CD4-positive, alpha-beta T cell treated with Interleukin-21 for 1 hour (primary cell): ENCODE results near the gene CELF4.

Experiments
- DNase-seq: peaks from one replicate; pipeline ENCODE4 v3.0.0-alpha.2; 2020

The CELF4 gene

DNA sequence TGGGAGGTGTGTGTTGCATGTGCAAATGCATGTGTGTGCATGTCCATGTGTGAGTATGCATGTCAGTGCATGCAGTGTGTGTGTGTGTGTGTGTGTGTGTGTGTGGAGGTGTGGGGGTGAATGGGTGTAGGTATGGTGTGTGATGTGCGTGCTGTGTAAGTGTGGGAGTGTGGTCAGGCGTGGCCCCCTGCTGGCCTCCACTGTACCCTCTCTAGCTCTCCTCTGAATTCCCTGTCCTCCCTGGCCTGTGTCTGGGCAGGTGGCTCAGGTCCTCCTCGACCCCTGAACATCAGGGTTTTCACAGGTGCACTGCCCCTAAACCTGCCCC lies 230.2 kb downstream of the CELF4 start:
- no peak for DNase-seq

DNA sequence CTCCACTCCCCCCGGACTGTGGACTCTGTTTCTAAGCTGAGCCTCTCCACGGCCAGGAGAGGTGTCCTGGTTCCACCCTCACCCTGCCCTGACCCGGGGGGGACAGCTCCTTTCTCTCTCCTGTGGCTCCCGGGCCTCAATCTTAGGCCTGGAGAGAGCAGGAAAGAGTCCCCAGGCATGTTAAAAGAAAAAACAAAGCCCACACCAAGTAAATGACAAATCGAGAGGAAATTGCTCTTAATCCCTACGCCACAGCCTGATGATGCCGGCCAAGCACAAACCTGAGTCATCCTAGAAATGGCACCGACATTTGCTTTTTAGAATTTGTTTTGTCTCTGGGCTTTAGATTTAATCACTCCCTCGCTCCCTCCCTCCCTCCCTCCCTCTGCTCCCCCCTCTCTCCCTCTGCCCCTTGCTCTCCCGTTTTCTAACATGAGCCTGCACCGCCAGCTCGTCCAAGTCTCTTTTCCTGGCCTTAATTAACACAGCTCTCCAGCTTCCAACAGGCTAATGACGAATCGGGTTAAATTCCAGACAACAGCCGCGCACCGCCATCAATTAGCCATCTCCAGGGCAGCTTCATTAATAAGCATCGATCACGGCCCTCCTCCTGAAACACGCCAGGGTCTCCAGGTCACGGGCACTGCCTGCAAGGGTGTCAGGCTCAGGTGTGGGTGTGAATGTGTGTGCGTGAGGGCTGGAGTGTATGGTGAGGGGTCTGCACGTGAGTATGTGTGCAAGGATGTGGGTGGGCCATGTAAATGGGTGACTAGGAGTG lies 230.8 kb downstream of the CELF4 start:
- DNase-seq, result no peak

DNA sequence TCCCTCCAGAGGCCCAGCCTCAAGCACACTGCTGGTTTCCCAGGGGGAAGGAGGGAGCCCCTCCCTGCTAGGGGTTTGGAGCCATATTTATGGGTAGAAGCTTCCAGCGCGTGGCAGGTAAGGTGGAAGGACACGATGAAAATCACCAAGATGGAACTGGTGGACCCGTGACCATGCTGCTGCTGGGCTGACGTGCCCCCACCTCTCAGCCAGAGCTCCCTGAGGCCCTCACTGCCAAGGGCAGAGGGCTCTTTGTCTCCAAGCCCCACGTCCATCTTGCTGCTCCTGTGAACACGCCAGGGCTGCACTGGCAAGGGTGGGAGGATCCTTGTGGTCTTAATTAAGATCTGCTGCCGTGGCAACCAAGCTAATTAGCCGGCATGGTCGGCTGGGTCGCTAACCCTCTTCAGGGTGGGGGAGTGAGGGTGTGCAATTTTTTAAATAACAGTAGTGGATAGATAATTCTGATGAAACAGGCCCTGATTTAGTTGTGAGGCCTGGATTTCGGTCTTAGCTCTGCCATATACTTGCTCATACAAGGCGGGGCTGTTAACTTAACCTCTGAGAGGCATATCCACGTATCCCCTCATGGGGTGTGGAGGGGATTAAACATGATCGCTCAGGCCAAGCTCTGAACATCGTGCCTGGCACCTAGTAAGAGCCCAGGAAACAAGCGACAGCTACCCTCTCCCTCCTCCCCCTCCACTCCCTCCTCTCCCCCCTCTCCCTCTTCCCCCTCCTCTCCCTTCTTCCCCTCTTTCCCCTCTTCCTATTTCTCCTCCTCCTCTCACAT lies 232.8 kb downstream of the CELF4 start:
- DNase-seq, result no peak

DNA sequence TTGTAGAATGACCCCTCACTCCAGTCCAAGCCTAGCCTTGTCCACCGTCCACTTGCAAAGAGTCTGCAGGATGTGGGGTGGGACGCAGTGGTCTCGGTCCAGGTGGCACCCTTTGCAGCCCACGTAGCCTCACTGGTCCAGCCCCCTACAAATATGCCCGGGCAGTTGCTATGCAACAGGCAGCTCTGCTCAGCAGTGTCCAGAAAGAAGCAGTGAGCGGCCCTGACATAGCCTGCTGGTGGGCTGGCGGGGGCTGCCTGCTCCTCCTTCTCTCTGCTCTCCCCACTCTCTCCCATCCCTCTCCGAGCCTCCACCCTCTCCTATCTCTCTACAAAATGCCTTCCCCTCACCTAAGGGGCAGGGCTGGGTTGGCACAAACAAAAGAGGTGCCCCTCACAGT lies 233.4 kb downstream of the CELF4 start:
- no peak for DNase-seq

DNA sequence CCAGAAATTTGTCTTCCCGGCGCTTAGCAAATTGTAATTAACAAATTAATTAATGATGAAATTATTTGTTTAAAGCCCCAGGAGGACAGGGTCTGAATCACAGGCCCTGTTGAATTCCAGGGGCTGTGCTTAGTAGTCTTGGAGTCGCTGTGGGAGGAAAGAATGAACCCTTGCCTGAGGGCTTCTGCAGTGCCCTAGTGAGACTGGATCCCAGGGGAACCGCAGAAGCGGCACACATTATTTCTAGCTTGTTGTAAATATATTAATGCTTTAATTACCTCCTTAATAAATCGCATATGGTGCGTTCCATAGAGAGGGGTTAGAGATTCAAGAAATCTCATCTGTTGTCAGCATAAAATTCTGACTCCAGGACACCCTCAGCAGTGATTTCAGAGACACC lies 235.4 kb downstream of the CELF4 start:
- no peak for DNase-seq

DNA sequence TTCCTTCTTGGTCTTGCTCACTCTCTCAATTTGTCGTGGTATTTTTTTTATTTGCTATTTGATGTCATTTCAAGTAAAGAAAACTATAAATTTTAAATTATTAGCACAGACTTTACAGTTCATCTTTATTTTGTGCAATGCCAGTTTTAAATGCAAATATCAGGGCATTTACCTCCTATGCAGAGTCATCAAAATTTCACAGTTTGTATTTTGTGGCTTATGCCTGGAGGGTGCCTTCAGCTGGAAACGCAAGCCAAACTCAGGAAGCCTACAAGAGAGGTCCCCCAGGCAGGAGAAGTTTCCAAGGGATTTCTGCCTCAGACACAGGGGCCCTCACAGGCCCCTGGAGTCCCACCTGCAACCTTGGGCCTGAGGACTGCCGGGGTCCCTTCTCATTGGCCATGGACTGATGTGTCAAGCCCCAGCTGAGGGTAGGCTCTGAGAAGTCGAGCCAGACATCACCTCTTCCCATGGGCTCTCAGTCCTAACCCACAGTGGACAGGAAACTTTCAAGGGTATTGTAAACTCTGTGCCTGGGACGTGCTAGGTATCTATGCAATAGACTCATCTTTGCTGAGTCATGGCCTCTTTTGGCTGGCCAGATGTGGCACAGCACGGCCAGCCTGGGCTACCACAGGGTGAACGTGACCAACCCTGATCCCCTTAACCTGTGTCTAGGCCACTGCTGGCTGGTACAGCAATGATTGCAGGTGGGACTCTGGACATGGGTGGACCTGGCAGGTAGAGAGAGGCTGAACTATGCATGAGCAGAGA lies 236.5 kb downstream of the CELF4 start:
- DNase-seq, result no peak

DNA sequence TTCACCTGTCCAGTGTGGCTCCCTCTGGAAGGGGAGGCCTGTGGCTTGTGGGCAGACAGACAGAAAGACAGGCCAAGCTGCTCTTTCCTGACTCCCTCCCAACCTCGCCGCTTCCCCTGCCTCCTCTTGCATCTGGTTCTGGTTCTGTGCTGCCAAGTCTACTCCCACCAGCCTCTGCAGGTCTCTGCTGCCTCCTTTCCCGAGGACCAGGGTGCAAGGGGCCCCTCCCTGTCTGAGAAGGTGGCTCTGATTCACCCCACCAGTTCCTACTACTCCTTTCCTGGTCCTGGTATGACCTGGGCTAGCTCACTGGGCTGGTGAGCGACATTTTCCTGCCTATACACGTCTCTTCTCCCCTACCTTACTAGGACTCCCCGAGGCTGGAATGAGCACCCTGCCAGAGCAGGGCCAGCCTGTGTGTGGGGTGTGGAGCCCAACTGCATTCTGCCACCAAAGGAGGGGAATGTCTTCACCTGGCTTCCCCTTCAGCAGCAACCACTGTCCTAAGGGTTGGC lies 238.5 kb downstream of the CELF4 start:
- DNase-seq, result no peak

DNA sequence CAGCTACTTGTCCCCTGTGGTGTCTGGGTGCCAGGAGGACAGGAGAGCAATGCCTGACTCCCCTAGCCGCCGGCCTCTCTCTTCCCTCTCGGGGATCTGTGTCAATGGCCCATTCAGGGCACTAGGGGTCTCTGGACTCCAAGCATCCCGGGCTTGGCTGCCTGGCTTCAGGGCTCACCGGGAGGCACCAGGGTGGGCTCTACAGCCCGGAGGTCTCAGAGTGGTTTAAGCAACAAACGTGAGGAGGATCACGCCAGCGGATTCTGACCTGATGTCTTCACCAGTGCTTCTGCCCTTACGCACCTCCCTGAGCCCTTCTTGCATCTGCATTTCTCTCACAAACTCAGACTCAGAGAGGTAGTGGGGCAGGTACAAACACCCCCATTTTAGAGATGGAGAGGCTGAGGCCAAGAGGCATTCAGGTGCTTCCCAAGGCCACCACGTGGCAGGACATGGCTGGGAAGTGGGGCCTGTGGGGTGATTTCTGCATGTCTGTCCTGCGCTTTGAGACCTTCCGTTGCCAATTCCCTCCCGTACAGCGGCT lies 243.0 kb downstream of the CELF4 start:
- DNase-seq, result no peak

DNA sequence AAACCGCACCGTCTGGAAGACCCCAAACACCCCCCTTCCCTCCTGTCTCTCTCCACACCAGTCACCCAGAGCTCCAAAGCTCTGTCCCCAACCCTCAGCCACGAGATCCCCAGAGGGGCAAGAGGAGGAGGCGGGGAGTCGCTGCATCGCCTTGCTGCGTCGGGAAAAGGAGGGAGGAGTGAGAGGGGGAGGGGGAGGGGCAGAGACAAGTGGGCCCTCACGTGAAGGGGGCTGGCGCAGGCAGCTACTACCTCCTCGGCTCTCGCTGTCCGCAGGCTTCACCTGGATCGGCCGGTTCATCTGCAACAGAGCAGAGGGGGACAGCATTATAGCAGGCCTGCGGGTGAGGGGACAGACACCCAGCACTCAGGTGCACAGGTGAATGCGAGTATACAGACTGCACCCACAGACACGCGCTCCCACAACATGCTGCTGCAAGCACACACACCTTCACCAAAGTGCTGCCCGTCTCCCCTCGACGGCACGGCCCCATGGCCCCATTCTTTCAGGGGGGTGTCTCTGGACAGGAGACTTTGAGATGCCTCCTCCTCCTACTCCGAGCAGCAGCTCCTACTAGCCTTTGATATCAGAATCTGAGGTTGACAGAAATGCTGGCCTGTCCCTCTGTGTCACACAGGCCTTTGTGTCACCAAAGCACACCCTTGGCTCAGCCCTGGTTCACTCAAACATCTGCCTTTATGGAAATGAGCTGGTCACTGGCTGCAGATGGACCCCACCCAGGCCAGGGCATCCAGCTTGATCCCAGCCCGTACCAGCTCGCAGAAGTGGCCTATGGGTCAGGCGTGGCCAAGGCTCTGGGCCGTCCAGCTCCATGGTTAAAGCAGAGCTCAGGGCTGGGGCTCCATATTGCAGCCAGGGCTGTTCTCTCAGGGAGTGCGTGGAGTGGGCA lies 243.8 kb downstream of the CELF4 start:
- no peak for DNase-seq

DNA sequence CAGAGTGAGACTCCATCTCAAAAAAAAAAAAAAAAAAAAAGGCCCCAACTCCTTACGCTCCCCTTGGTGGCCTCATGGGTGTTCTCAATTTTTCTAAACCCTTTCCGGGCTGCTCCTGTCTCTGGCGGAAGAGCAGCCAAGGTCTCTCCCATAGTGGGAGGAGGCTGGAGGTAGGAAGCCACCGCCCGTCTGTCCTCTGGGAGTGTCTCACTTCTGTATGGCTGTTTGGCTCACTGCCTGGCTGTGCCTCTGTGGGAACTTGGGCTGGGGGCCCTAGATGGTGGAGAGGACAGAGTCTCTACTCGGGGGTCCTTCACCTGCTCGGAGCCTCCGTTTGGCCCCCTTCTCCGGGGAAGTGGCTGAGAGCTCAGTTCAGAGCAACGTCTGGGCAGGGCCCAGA lies 245.3 kb downstream of the CELF4 start:
- DNase-seq, result no peak

DNA sequence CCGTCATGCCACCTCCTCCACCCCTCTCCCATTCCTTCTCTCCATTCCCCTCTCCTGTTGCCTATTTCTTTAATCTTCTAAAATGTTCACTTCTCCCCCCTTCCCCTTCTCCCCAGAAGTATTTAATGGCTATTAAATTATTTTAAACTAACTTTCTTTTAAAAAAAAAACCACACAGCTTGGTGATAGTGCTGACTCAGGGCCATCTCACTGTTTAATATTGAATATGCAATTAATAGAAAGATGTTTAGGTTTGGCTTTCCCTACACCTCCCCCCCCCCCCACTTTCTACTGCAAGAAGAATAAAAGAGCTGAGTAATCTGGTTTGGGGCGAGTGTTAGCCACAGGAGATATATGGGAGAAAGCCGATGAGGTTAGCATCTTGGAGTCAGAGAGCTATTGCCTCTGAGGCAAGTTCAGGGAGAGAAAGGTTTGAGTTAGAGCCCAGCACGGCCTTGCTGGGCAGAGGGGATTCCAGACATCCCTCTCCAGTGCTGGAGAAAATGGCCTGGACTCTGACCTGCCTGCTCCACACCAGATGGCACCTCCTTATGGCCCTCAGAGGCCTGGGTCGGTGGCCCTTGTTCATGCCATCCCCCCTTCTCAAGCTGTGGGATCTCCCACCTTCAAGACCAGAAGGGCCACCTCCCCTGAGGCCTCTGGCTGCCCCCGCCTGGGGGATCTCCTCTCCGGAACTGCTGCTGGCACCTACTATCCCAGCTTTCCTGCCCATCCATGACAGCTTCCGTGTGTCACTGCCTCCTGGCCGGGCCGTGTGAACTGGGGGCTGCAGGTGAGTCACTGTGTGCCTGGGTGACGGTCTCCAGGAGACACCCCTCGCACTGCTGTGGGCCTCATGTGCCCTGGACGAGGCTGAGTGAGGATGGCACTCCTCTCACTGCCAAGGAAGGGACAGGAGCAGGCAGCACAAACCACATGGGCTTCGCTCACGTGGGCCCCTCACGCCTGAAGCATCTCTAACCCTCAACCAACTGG lies 246.9 kb downstream of the CELF4 start:
- no peak for DNase-seq

DNA sequence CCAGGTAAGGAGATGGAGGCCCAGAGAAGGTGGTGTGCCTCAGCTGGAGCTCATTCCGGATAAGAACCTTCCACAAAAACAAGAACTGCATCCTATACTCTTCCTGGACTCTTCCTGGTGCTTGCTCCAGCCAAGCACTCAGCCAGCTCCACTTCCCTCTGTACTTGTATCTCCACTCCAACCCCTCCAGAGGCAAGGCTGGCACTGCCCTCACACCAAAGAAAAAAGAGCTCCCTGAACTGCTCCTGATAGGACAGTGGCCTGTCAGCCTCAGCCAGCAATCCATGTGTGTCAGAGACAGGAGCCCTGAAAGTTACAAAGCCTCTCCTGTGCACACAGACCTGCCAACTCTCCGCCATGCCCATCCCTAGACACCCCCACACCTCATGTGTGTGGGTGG lies 248.1 kb downstream of the CELF4 start:
- no peak for DNase-seq

DNA sequence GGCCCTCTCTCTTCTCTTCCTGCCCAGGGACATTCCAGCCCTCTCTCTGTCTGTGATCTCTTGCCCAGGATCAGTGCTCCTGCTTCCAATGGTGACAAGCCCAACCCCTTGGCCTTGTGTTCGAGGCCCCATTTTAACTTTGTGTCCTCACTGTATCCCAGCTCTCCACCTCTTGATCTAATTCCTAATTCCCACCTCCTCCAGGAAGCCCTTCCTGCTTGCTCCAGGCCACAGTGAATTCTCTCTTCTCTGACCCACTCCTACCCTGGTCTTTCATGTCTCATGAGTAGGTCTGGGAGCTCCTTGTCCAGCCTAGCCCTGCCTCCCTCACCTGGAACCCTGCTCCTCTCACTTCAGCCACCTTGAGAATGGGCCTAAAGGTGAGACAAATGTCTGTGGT lies 249.1 kb downstream of the CELF4 start:
- no peak for DNase-seq

DNA sequence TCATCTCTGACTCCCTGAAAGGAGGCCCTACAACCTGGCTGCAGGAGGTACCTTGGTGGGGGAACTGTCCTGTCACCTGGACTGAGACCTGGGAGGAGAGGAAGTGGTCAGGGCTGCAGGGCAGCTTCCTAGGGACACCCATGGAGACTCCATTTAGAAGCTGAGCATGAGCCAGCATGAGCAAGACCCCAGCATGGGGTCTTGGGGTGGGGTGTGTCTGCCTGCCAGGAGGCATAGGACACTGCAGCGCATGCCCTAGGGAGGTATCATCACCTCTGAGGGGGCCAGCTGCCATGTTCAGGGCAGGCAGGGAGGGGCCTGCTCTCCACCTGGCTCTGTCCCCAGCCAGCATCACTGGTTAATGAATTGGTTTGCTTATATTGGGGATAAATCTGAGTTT lies 249.7 kb downstream of the CELF4 start:
- no peak for DNase-seq

DNA sequence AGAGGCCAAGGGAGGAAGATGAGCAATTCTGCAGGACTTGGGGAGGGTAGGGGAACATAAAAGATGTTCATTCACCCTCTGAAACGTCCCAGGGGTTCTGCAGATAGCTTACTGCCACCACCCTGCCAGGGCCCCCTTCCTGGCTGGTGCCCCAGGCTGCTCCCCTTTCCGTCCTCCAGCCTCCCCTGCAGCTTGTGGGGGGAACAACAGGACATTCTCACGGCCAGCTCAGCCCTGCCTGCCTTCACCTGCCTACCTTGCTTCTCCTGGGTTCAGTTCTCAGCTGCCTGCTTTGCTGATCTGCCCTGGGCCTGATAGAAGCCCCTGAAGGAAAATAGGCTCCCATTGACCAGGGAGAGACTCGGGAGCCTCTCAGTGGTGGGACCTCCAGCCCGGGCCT lies 251.1 kb downstream of the CELF4 start:
- no peak for DNase-seq

DNA sequence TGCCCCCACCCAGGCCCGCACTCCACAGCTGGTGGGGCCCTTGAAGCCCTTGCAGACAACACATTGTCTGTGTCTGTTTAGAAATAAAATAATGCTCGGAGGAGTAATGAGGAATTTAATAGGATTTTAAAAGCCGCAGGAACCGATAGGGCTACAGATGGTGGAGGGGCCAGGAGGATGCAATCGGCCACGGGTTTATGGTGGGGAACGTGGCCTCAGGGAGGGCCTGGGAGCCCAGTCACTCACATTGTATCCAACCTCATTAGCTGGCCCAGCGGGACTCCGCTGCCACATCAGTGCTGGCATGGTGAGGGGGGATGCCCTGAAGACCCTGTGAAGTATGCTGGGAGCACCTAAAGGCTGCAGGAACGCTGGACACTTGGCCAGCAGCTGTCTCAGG lies 252.0 kb downstream of the CELF4 start:
- no peak for DNase-seq

DNA sequence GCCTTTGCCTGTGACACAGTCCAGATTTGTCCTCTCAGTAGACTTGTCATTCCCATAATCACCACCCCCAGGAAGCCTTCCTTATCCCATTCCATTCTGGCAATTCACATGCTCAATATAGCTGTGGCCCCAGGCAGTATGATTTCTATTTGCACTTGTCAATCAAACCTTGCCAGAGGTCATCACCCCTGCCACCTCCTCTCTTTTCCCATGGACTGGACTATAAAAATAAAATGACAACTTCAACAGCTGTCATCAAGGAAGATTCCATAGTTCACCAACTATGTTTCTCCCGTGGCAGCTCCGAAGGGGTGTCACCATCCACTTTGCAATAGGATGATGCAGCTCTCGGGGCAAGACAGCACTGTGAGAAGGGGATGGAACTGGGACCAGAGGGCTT lies 255.7 kb downstream of the CELF4 start:
- DNase-seq, result no peak

DNA sequence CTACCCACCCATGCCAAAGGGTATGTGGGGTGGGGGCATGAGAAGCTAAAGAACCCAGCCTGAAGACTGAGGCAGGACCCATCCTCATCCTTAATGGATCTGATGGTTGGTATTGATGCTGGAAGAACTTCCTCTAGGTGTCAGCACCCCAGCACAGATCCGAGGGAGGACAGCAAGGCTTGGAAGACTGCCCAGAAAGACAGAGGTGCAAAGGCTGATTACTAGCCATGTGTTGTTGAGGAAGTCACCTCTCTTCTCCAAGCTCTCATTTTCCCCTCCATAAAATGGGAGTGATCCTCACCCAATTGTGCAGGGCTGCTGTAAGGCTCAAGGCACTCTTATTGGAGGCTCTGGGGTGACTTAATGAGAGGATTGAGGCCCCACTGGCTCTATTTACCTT lies 256.5 kb downstream of the CELF4 start:
- no peak for DNase-seq

DNA sequence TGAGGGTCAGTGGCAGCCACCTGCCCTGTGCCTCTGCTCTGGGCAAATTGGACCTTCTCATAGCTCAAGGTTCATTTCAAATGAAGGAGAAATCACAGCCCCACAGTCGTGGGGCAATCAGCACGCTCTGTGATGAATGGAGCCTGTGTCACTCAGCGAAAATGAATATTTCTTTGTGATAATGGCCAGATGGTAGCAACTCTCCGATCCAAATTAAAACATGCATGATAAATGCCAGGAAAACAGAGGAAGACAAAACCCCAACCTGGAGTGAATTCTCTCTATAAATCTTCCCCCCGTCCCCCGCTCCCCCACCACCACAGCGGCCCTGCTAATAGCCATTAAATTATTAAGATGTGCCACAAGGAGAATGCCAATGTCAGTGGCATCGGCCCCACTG lies 258.4 kb downstream of the CELF4 start:
- no peak for DNase-seq

DNA sequence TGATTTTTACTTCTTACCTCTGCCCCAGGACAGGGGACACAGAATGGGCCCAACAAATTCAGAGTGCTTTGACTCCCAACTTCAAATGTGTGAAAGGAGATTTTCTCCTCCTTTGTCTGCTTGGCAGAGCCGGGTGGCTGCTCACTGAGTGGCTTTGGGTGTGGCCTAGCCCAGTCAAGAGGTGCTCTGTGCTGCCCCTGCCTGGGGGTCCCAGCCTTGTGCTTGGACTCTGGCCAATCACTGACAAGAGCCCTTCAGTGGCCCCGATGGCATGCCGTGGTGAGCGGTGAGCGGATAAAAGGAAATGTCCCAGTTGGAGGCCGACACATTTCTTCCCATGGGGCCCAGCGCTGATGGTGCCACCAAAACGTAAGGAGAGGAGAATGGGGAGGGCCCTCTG lies 259.2 kb downstream of the CELF4 start:
- DNase-seq, result no peak

DNA sequence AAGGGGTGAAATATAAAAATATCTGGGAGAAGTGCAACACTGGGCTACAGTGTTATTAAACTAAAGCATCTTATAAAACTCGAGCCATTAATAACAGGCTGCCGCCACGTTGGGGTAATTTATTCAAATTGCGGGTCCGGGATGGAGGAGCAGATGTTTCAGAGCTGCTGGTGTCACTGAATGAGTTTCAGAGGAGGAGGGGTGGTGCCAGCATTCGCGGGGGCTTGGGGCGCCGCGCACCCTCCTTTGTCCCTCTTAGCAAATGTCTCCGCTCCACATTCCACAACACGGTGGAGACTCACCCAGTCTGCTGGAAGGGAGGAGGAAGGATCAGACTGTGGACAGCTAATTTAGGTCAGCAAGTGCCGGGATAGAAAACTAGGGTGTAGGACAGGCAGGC lies 260.5 kb downstream of the CELF4 start:
- DNase-seq, result no peak
